OCI-LY3 (cell line): ENCODE data around the gene PDGFRA.

Experiments used
- EZH2phosphoT487 ChIP-seq: fragments of 200-600 bp; shearing (Covaris generic); IDR thresholded peaks from 2 replicates; pipeline ENCODE4 v1.6.1; 2018; ENCODE audit warnings: antibody characterized with exemption, mixed run types, low read depth
- TF ChIP-seq, protein P1 (sequence below): fragments of 200-600, 300-600 bp; sonication (generic); IDR thresholded peaks from 2 replicates; pipeline ENCODE4 v1.5.1; 2014; ENCODE audit warnings: antibody characterized with exemption, low read length, low read depth

DNA sequence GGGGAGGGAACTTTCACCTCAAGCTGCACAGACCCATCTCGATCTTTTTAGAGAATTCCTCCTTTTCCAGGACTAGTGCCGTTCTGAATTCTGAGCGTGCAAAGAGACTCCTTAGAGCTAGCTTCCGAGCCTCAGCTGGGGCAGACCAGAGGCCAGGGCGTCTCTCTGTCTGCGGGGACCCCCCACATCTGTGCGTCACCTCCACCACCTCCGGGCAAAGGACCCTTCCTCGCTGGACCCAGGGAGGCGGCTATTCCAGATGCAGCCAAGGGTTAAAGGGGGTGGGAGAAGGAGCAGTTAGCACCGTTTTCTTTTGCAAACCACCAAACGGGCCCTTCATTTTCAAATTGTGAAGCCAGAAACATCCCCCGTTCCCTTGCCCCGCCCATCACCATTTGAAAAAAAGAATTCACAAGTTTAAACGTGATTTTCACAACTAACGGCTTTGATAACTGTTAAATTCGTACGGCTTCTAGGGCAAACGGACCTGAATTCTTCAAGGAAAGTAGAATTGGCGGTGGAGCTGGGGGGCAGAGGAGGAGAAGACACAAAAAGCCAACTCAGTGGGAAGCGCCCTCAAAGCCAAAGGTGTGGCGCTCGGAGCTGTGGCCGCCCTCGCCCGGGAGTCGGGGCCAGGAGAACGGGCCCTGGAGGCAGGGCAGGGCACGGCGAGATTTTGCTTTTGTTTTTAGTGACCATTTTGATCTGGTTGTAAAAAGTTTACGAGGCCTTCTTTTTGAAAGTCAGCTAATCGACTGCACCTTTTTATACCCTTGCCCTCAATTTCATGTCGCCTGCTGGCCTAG is 3.3 kb upstream of the PDGFRA start:
- TF ChIP-seq, protein P1, sequence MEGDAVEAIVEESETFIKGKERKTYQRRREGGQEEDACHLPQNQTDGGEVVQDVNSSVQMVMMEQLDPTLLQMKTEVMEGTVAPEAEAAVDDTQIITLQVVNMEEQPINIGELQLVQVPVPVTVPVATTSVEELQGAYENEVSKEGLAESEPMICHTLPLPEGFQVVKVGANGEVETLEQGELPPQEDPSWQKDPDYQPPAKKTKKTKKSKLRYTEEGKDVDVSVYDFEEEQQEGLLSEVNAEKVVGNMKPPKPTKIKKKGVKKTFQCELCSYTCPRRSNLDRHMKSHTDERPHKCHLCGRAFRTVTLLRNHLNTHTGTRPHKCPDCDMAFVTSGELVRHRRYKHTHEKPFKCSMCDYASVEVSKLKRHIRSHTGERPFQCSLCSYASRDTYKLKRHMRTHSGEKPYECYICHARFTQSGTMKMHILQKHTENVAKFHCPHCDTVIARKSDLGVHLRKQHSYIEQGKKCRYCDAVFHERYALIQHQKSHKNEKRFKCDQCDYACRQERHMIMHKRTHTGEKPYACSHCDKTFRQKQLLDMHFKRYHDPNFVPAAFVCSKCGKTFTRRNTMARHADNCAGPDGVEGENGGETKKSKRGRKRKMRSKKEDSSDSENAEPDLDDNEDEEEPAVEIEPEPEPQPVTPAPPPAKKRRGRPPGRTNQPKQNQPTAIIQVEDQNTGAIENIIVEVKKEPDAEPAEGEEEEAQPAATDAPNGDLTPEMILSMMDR = no peak
- TF ChIP-seq EZH2phosphoT487 = no peak
